DOHH2 (cell line): Measurements from ENCODE around the gene ARL9.

ENCODE experiments used
- H3F3A ChIP-seq: fragments of 200-600 bp; sonication (generic), shearing (Covaris generic); 2 replicates; pipeline ENCODE4 v1.6.0; 2016; ENCODE audit warnings: antibody characterized with exemption, mild to moderate bottlenecking; ENCODE audit not compliant: control insufficient read depth, insufficient read depth
- H3K27ac ChIP-seq: fragments of 200-600 bp; sonication (generic); 2 replicates; pipeline ENCODE4 v1.5.1; 2014; ENCODE audit warnings: low read depth, mild to moderate bottlenecking, low read length, moderate library complexity
- H3K27me3 ChIP-seq: fragments of 200-600 bp; sonication (generic); 2 replicates; pipeline ENCODE4 v1.6.1; 2014; ENCODE audit warnings: mild to moderate bottlenecking, low read length, mixed read lengths; ENCODE audit not compliant: control insufficient read depth
- H3K36me3 ChIP-seq: fragments of 200-600 bp; sonication (generic); 2 replicates; pipeline ENCODE4 v1.6.1; 2014; ENCODE audit warnings: mild to moderate bottlenecking, low read length, moderate library complexity, mixed read lengths; ENCODE audit not compliant: control insufficient read depth
- H3K4me1 ChIP-seq: fragments of 200-600 bp; sonication (generic); 2 replicates; pipeline ENCODE4 v1.6.1; 2014; ENCODE audit warnings: mild to moderate bottlenecking, low read length, mixed read lengths; ENCODE audit not compliant: control insufficient read depth
- H3K4me2 ChIP-seq: fragments of 200-600 bp; sonication (generic); 2 replicates; pipeline ENCODE4 v1.6.0; 2014; ENCODE audit warnings: mild to moderate bottlenecking, low read length, moderate library complexity
- H3K4me3 ChIP-seq: fragments of 200-600 bp; sonication (generic); 2 replicates; pipeline ENCODE4 v1.5.1; 2014; ENCODE audit warnings: mild to moderate bottlenecking, low read length, mixed read lengths
- H3K79me2 ChIP-seq: fragments of 200-600 bp; sonication (generic); 2 replicates; pipeline ENCODE4 v1.6.1; 2014; ENCODE audit warnings: mild to moderate bottlenecking, low read length, mixed read lengths; ENCODE audit not compliant: control insufficient read depth
- H3K9me2 ChIP-seq: fragments of 200-600 bp; sonication (generic); replicated peaks from 2 replicates; pipeline ENCODE4 v1.6.1; 2014; ENCODE audit warnings: mild to moderate bottlenecking, low read length, mixed read lengths; ENCODE audit not compliant: control insufficient read depth
- H3K9me3 ChIP-seq: fragments of 200-600 bp; sonication (generic); 2 replicates; pipeline ENCODE4 v1.6.1; 2014; ENCODE audit warnings: antibody characterized with exemption, low read length, mixed read lengths; ENCODE audit not compliant: control insufficient read depth, insufficient read depth
- H4K20me1 ChIP-seq: fragments of 200-600 bp; sonication (generic); 2 replicates; pipeline ENCODE4 v1.6.0; 2014; ENCODE audit warnings: low read depth, mild to moderate bottlenecking, antibody characterized with exemption, low read length, moderate library complexity; ENCODE audit not compliant: control insufficient read depth, insufficient read depth
- EZH2phosphoT487 ChIP-seq: fragments of 200-600 bp; sonication (generic); IDR thresholded peaks from 2 replicates; pipeline ENCODE4 v1.6.1; 2017; ENCODE audit warnings: borderline replicate concordance, mild to moderate bottlenecking, antibody characterized with exemption, low read length, moderate library complexity, mixed read lengths
- TF ChIP-seq, protein P1 (sequence below): fragments of 200-600 bp; sonication (generic); IDR thresholded peaks from one replicate; pipeline ENCODE4 v1.5.1; 2014; ENCODE audit warnings: antibody characterized with exemption, mild to moderate bottlenecking, low read depth, low read length; ENCODE audit not compliant: poor library complexity, severe bottlenecking

Gene ARL9, protein sequence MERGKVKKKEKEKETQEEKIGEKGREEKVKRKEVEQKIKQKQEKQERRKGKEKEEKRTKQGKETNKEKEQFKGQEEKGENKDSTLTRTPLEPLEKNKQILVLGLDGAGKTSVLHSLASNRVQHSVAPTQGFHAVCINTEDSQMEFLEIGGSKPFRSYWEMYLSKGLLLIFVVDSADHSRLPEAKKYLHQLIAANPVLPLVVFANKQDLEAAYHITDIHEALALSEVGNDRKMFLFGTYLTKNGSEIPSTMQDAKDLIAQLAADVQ

DNA sequence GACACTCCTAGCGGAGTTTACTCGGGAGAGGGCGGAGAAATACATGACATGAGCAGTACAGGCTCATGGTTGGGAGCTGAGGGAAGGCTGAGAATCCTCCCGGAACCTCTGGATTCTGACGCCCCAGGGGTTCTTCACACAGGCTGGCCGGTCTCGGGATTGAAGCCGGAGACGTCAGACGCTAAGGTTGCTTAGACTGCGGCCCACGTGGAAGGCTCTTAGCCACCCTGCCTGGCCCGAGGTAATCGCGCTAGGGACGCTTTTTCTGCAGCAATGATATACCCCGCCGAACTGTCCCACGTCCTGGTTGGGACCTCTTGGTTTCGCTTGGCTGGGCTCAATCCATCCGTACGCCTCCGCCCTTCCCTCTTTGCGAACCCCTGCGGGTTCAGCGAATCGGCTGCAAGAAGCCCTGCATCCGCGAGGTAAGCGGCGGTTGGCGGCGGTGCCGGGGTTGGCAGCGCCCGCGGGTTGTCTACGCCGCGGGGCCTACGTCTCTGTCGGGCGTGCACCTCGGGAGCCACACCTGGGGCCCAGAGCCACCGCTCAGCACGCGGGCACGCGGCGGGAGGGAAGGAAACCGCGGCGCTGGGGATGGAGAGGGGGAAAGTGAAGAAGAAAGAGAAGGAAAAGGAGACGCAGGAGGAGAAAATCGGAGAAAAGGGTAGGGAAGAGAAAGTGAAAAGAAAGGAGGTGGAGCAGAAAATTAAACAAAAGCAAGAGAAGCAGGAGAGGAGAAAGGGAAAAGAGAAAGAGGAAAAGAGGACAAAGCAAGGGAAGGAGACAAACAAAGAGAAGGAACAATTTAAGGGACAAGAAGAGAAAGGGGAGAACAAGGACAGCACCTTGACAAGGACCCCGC is at the start of gene ARL9:
ARL9 (plus strand) TSS at position 523 of the 862 bp plus-strand sequence; CDS start at position 595, 72 bp downstream.
- Histone ChIP-seq H4K20me1 (no peaks in the 10 kb centered on the region), H3K4me1 (peaks cover 12% of the 10 kb centered on the region), H3K4me3 (peak within 1 kb of the TSS; percentile 61), H3K9me2 (no peaks in the 10 kb centered on the region), H3K27ac (no peak within 1 kb of the TSS), H3K27me3 (no peaks in the 10 kb centered on the region; the same call in 1 of the 2 replicates), H3K4me2 (peak within 1 kb of the TSS; percentile 66), H3F3A (peaks cover 10% of the 10 kb centered on the region), H3K9me3 (no peaks in the 10 kb centered on the region), H3K79me2 (no peaks in the 10 kb centered on the region), H3K36me3 (peaks cover 27% of the 10 kb centered on the region)
- TF ChIP-seq EZH2phosphoT487: no peak
- TF ChIP-seq, protein P1, sequence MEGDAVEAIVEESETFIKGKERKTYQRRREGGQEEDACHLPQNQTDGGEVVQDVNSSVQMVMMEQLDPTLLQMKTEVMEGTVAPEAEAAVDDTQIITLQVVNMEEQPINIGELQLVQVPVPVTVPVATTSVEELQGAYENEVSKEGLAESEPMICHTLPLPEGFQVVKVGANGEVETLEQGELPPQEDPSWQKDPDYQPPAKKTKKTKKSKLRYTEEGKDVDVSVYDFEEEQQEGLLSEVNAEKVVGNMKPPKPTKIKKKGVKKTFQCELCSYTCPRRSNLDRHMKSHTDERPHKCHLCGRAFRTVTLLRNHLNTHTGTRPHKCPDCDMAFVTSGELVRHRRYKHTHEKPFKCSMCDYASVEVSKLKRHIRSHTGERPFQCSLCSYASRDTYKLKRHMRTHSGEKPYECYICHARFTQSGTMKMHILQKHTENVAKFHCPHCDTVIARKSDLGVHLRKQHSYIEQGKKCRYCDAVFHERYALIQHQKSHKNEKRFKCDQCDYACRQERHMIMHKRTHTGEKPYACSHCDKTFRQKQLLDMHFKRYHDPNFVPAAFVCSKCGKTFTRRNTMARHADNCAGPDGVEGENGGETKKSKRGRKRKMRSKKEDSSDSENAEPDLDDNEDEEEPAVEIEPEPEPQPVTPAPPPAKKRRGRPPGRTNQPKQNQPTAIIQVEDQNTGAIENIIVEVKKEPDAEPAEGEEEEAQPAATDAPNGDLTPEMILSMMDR: no peak

DNA sequence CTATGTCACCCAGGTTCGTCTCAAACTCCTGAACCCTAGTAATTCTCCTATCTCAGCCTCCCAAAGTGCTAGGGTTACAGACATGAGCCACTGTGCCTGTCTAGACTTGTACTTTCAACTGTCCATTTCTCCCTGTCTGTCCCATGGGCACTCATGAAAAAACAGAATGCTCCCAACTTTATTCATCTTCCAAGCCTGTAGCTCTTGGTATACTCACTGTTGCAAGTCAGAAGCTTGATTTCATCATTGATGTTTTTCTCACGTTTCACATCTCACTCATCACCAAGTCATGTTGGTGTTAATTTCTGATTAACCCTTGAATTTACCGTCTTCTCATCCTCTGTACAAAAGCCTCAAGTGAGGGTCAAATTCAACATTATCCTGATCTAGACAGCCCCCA is 45.5 kb upstream of the ARL9 start:
- H3K9me3 ChIP-seq: no peaks in the 10 kb centered on the region
- no peak overlapping the region for H3K4me2 ChIP-seq
- H3K27ac ChIP-seq: no peak overlapping the region
- H3K27me3 ChIP-seq: no peaks in the 10 kb centered on the region
- H3K36me3 ChIP-seq: peaks cover 93% of the 10 kb centered on the region
- TF ChIP-seq, protein P1: no peak
- TF ChIP-seq EZH2phosphoT487: no peak
- no peak overlapping the region for H3K4me3 ChIP-seq
- peaks cover 8% of the 10 kb centered on the region; the same call in 1 of the 2 replicates for H4K20me1 ChIP-seq
- H3F3A ChIP-seq: peaks cover 70% of the 10 kb centered on the region
- H3K9me2 ChIP-seq: no peaks in the 10 kb centered on the region
- peaks cover 83% of the 10 kb centered on the region for H3K79me2 ChIP-seq
- peaks cover 14% of the 10 kb centered on the region for H3K4me1 ChIP-seq

DNA sequence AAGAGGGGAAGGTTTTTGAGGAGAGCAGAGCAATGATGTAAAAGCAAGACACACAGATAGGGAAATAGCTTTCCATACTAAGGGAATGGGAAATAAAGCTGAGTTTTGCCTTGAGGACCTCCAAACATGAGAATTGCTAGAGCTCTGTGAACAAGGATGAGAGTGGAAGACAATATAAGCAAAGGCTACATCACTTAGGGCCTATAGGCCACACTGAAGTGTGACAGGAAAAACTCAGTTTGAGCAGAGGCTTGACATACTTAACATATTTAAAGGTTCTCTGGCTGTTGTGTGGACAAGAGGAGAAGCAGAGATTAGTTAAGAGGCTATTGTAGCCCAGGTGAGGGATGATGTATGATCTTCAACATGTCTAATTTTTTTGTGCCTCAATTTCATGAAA is 43.4 kb upstream of the ARL9 start:
- H3F3A ChIP-seq: peaks cover 65% of the 10 kb centered on the region
- no peaks in the 10 kb centered on the region for H3K9me3 ChIP-seq
- no peaks in the 10 kb centered on the region for H3K9me2 ChIP-seq
- H3K79me2 ChIP-seq: peaks cover 84% of the 10 kb centered on the region
- no peak for TF ChIP-seq EZH2phosphoT487
- TF ChIP-seq, protein P1: no peak
- no peak overlapping the region for H3K27ac ChIP-seq
- no peak overlapping the region for H3K4me2 ChIP-seq
- no peak overlapping the region for H3K4me3 ChIP-seq
- H3K27me3 ChIP-seq: no peaks in the 10 kb centered on the region
- peaks cover 15% of the 10 kb centered on the region for H4K20me1 ChIP-seq
- H3K36me3 ChIP-seq: peaks cover 76% of the 10 kb centered on the region
- peaks cover 26% of the 10 kb centered on the region for H3K4me1 ChIP-seq
